Stimulated activated naive B cell treated with anti-CD40 and anti-IgM and Interleukin-4, amounts not matched to agents 10 μg/mL and 1 μg/mL and 100 μg/mL, for 72 hours (primary cell): ENCODE measurements around the gene SMYD1.

ENCODE experiments used
- ATAC-seq, 2 donors: fragments of 150-1000 bp; cut with Tn5 transposase; replicated peaks; 2 replicates each; pipeline ENCODE4 v1.10.0; 2021; ENCODE audit warnings: moderate library complexity in 1 of 2
- DNase-seq: peaks from one replicate; pipeline ENCODE4 v3.0.0; 2021
- H3K27ac Mint-ChIP-seq: one replicate; pipeline ENCODE4 v1.8.0; 2022; ENCODE audit warnings: mild to moderate bottlenecking, mixed read lengths
- H3K27me3 Mint-ChIP-seq, 2 donors: one replicate each; pipeline ENCODE4 v1.8.0; 2022; ENCODE audit warnings: mixed read lengths in 2 of 2
- H3K36me3 Mint-ChIP-seq, 2 donors: one replicate each; pipeline ENCODE4 v1.8.0; 2022; ENCODE audit warnings: mixed read lengths in 2 of 2, mild to moderate bottlenecking in 1 of 2
- H3K4me1 Mint-ChIP-seq, 2 donors: one replicate each; pipeline ENCODE4 v1.8.0; 2022; ENCODE audit warnings: mixed read lengths in 2 of 2, mild to moderate bottlenecking in 1 of 2
- H3K4me3 Mint-ChIP-seq, 2 donors: one replicate each; pipeline ENCODE4 v1.8.0; 2022; ENCODE audit warnings: mild to moderate bottlenecking in 2 of 2, mixed read lengths in 2 of 2, moderate library complexity in 1 of 2
- H3K9me3 Mint-ChIP-seq, 2 donors: one replicate each; pipeline ENCODE4 v1.8.0; 2022; ENCODE audit warnings: mixed read lengths in 2 of 2, mild to moderate bottlenecking in 1 of 2

Gene SMYD1

DNA sequence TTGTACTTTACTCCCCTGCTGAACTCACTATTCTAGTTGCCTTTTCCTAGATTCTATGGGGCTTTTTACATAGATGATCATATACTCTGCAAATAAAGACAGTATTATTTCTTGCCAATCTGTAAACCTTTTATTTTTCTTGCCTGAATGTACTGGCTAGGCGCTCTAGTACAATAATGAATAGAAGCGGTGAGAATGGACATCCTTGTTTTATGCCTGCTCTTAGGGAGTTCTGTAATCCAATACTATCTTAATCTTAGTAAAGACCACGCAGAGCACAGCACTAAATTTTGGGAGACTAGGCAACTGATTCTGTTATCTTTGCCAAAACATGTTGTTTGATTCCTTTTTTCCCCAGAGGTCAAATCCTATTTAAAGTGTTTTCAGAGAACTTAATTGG is 19.1 kb upstream of the SMYD1 start:
- DNase-seq (no peak), ATAC-seq (no peak)
- Mint-ChIP-seq H3K27ac (no peak overlapping the region), H3K36me3 (peaks cover 26 to 51% of the 10 kb centered on the region in 2 donors), H3K27me3 (no peaks in the 10 kb centered on the region), H3K4me3 (no peak overlapping the region), H3K9me3 (no peaks in the 10 kb centered on the region), H3K4me1 (peaks cover 16 to 66% of the 10 kb centered on the region in 2 donors)

DNA sequence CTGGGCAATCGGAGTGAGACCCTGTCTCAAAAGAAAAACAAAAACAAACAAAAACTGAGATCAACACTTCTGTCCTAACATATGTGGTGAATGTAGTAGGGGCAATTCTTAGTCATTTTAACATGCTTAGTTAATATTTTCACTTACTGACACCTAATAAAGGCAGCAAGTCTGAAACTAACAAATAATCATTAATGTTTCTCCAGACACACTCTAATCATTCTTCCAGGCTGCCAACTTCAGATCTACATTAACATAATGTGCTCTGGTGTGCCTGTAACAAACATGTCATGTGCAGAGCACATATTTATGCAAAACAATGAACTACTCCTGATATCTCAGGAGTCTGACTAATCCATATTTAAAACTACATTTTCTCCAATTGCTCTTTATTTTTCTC is 18.0 kb upstream of the SMYD1 start:
- ATAC-seq (no peak), DNase-seq (no peak)
- Mint-ChIP-seq H3K4me3 (no peak overlapping the region), H3K36me3 (peaks cover 26 to 56% of the 10 kb centered on the region in 2 donors), H3K27ac (no peak overlapping the region), H3K27me3 (no peaks in the 10 kb centered on the region), H3K4me1 (peaks cover 22 to 68% of the 10 kb centered on the region in 2 donors), H3K9me3 (no peaks in the 10 kb centered on the region)

DNA sequence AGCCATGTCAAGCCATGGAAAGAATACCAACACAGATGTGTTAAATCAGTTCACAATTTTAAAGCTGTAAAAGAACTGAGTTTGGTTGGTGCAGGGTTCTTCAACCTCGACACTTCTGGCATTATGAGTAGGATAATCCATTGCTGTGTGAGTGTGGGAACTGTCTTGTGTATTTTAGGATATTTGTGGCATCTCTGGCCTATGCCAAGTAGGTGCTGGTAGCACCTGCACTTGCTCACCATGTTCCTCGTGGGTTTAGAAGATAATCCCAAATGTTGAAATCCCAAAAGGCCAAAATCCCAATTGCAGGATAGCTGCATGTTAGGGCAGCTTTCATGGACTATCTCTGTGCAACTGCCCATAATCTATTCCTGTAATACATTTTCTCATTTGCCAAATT is 15.8 kb upstream of the SMYD1 start:
- H3K4me3 Mint-ChIP-seq: no peak overlapping the region
- no peak overlapping the region for H3K27ac Mint-ChIP-seq
- peaks cover 34 to 52% of the 10 kb centered on the region in 2 donors for H3K36me3 Mint-ChIP-seq
- ATAC-seq (no peak), DNase-seq (no peak)
- peaks cover 27 to 65% of the 10 kb centered on the region in 2 donors for H3K4me1 Mint-ChIP-seq
- H3K27me3 Mint-ChIP-seq: no peaks in the 10 kb centered on the region
- no peaks in the 10 kb centered on the region for H3K9me3 Mint-ChIP-seq

DNA sequence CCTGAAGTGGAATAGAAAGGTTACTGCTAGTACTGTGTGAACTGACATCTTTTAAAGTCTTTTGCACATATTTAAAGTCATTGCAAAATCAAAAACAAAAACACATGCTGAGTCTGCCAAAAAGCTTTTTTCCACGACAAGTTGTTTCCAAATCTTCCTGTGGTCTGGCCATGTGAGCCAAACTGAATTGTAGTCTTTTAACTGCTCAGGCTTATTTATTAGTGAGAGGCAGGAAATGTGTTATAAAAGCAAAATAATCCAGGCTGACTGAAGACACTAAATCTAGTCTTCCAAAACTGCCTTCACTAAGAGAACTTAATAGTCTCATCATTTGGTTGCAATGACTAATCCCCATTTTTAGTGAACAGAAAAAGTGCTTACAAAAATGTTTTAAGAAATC is 14.3 kb upstream of the SMYD1 start:
- Mint-ChIP-seq H3K9me3 (no peaks in the 10 kb centered on the region), H3K4me1 (peaks cover 34 to 70% of the 10 kb centered on the region in 2 donors), H3K36me3 (peaks cover 30 to 48% of the 10 kb centered on the region in 2 donors), H3K27me3 (no peaks in the 10 kb centered on the region), H3K4me3 (peak overlapping the region; percentile 95 to 99), H3K27ac (peak overlapping the region; percentile 98)
- no peak for ATAC-seq
- no peak for DNase-seq

DNA sequence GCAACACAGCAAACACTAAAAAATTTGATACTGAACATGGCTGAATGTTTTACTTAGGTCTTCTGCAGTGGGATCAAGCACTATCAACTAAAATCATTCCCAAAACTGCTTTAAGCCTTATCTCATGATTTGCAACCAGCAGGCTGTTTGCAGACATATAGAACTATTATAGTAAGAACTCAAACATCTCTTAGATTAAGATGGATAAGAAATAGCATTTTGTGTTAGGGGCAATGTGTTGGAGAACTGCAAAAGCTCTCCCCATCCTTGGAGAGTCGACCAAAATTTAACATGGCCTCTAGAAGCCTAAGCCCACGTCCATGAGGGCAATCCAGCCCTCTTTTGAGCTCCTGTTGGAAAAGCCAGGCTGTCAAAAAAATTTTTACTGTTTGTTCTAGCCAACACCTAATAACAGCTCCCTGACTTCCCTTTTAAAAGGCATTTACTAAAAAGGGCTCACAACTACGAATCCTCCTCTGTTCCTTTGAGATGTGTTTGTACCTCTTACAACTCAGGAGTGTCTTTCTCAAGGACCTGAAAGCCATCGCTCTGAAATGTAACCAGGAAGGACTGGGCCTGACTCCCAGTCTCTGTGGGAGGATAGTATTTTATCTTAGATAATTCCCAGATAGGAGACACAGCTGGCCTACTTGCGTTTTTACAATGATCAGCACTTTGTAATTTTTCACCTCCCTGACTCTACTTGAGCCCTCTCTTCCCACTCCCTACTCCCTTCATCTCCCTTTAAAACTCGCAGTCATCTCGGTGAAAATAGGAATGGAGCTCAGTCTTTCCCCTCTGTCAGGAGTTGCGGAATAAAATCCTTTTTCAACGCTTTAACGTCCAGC is 13.5 kb upstream of the SMYD1 start:
- H3K27me3 Mint-ChIP-seq: no peaks in the 10 kb centered on the region
- no peak for ATAC-seq

GRCh38 chr2:88054782-88055370 is 12.7 kb upstream of the SMYD1 start:
- ATAC-seq (no peak), DNase-seq (no peak)
- Mint-ChIP-seq H3K4me1 (peaks cover 34 to 62% of the 10 kb centered on the region in 2 donors), H3K9me3 (no peaks in the 10 kb centered on the region), H3K4me3 (peak overlapping the region; percentile 95 to 99), H3K27me3 (no peaks in the 10 kb centered on the region), H3K36me3 (peaks cover 28 to 40% of the 10 kb centered on the region in 2 donors), H3K27ac (peak overlapping the region; percentile 98)

More for the DNA sequence above, 13.5 kb upstream of the SMYD1 start:
- Mint-ChIP-seq H3K4me3 (peak overlapping the region; percentile 95 to 99), H3K27ac (peak overlapping the region; percentile 98), H3K4me1 (peaks cover 34 to 69% of the 10 kb centered on the region in 2 donors), H3K9me3 (no peaks in the 10 kb centered on the region), H3K36me3 (peaks cover 29 to 43% of the 10 kb centered on the region in 2 donors)
- no peak for DNase-seq

DNA sequence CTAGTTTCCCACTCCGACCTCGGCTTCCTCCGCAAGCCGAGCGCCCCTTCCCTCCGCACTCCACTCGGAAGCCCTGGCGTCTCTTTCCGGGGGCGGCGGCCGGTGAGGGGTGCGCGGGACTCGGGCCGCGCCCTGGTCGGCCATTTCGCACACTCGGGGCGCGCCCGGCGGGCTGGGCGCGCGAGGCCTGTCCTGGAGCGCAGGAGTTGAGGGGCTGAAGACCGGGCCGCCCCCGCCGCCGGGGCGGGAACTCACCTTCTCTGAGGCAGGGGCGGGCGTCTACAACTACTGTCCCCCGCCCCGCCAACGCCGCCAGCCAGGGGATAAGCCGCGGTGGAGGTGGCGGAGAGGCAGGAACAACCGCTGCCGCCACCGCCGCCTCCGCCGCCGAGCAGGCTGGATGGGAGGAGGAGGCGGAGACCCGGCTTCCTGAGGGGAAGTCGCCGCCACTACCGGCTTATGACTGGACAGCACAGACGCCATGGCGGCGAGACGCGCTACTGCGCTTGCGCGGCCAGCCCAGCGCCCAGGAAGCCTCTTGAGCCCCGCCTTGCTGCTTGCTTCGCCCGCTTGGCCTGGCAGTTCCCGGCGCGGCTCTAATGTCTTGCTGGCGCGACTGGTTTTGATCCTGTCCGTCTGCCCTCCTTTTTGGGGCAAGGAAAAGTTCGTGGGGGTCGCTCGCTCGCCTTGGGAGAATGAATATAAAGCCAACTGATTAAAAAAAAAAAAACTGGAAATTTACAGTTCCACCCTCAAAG is 12.1 kb upstream of the SMYD1 start, which contains the start of gene KRCC1:
KRCC1 (minus strand) TSS at position 413 of the 758 bp plus-strand sequence. CDS start 27,220 bp downstream, outside the sequence.
- Mint-ChIP-seq H3K4me3 (peak within 1 kb of the TSS; percentile 95 to 99), H3K27ac (peak within 1 kb of the TSS; percentile 98), H3K9me3 (no peaks in the 10 kb centered on the region), H3K36me3 (peaks cover 28 to 36% of the 10 kb centered on the region in 2 donors), H3K27me3 (no peaks in the 10 kb centered on the region), H3K4me1 (peaks cover 34 to 58% of the 10 kb centered on the region in 2 donors)
- peak; percentile 93 for DNase-seq
- ATAC-seq: peak; percentile 93 to 96

- Mint-ChIP-seq H3K9me3 (no peaks in the 10 kb centered on the region), H3K36me3 (peaks cover 19 to 26% of the 10 kb centered on the region in 2 donors), H3K4me3 (no peak overlapping the region), H3K27me3 (no peaks in the 10 kb centered on the region), H3K27ac (no peak overlapping the region), H3K4me1 (peaks cover 28 to 42% of the 10 kb centered on the region in 2 donors)
- ATAC-seq: no peak
- DNase-seq: no peak
Observed at GRCh38 chr2:88057437-88057844, 10.2 kb upstream of the SMYD1 start.

GRCh38 chr2:88058191-88058590 is 9.4 kb upstream of the SMYD1 start:
- H3K27ac Mint-ChIP-seq: peak overlapping the region; percentile 79
- H3K4me3 Mint-ChIP-seq: no peak overlapping the region
- no peaks in the 10 kb centered on the region for H3K9me3 Mint-ChIP-seq
- peaks cover 25 to 37% of the 10 kb centered on the region in 2 donors for H3K4me1 Mint-ChIP-seq
- ATAC-seq: no peak
- no peak for DNase-seq
- H3K27me3 Mint-ChIP-seq: no peaks in the 10 kb centered on the region
- H3K36me3 Mint-ChIP-seq: peaks cover 16 to 19% of the 10 kb centered on the region in 2 donors

GRCh38 chr2:88059979-88060906 is 7.4 kb upstream of the SMYD1 start:
- peaks cover 1% of the 10 kb centered on the region in 2 donors for H3K36me3 Mint-ChIP-seq
- H3K4me3 Mint-ChIP-seq: no peak overlapping the region
- no peak overlapping the region for H3K27ac Mint-ChIP-seq
- H3K4me1 Mint-ChIP-seq: peaks cover 16 to 22% of the 10 kb centered on the region in 2 donors
- H3K27me3 Mint-ChIP-seq: no peaks in the 10 kb centered on the region
- ATAC-seq (peak; percentile 36 to 44), DNase-seq (no peak)
- H3K9me3 Mint-ChIP-seq: no peaks in the 10 kb centered on the region

DNA sequence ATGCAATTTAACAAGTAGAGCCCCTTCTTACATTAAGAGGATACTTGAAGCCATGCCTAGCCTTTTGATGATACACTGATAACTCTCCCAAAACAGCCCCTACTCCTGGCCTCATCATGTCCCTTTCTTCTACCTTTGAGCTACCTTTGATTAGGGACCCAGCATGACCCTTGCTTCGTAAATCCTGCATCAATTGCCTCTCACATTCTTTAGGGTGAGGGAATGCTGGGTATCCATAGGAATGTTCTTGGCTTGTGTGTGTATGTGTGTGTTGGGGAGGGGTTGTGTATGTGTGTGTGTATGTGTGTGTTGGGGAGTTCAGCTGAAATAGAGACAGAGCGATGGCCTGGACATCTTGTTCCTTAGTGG is 6.7 kb upstream of the SMYD1 start:
- DNase-seq (no peak), ATAC-seq (no peak)
- H3K27me3 Mint-ChIP-seq: no peaks in the 10 kb centered on the region
- no peak overlapping the region for H3K27ac Mint-ChIP-seq
- no peak overlapping the region for H3K4me3 Mint-ChIP-seq
- no peaks in the 10 kb centered on the region for H3K9me3 Mint-ChIP-seq
- no peaks in the 10 kb centered on the region for H3K36me3 Mint-ChIP-seq
- H3K4me1 Mint-ChIP-seq: peaks cover 14 to 18% of the 10 kb centered on the region in 2 donors

GRCh38 chr2:88061295-88061694 is 6.3 kb upstream of the SMYD1 start:
- H3K36me3 Mint-ChIP-seq: no peaks in the 10 kb centered on the region
- no peak for DNase-seq
- H3K27ac Mint-ChIP-seq: no peak overlapping the region
- no peaks in the 10 kb centered on the region for H3K9me3 Mint-ChIP-seq
- ATAC-seq: no peak
- H3K4me1 Mint-ChIP-seq: peaks cover 10 to 14% of the 10 kb centered on the region in 2 donors
- no peaks in the 10 kb centered on the region for H3K27me3 Mint-ChIP-seq
- no peak overlapping the region for H3K4me3 Mint-ChIP-seq

DNA sequence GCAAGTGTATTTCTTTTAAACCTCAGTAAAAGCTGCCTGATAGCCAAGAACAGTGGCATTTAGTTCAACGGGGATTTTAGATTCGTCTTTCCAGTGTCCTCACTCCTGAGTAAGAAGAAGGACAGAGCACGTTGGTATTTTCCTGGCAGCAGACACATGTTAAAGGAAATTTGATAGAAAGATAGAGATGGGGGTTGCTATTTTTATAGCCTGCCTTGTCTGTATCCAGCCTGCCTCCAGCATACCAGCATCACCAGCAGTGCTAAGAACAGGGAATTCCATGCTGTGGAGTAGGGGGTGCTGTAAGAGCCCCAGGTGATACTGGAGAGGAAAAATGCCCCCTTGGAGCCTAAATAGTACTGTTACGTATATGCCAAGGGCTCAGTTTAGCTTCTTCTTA is 1.1 kb upstream of the SMYD1 start:
- Mint-ChIP-seq H3K4me3 (no peak overlapping the region), H3K9me3 (no peaks in the 10 kb centered on the region), H3K27me3 (no peaks in the 10 kb centered on the region), H3K4me1 (no peaks in the 10 kb centered on the region), H3K27ac (no peak overlapping the region), H3K36me3 (no peaks in the 10 kb centered on the region)
- DNase-seq (no peak), ATAC-seq (no peak)
